Neural progenitor cell (in vitro differentiated cells): ENCODE measurements around the gene ADCY5. TPM values are rescaled to one million over a fixed set of nuclear protein-coding genes. Genes with fewer than 3 reads are reported as not detected.

Source experiments
- DNase-seq: peaks from one replicate; pipeline ENCODE4 v3.0.0-alpha.2; 2016; ENCODE audit warnings: low spot score
- H2AFZ ChIP-seq: fragments of 200-600 bp; sonication (generic); replicated peaks from 2 replicates; pipeline ENCODE4 v1.6.1; 2016; ENCODE audit warnings: antibody characterized with exemption
- H3F3A ChIP-seq: fragments of 200-600 bp; sonication (generic); 2 replicates; pipeline ENCODE4 v1.6.1; 2016; ENCODE audit warnings: antibody characterized with exemption, low read depth
- H3K27ac ChIP-seq: fragments of 200-600 bp; sonication (generic); 2 replicates; pipeline ENCODE4 v1.5.1; 2016; ENCODE audit warnings: mild to moderate bottlenecking
- H3K27me3 ChIP-seq: fragments of 200-600 bp; sonication (generic); 2 replicates; pipeline ENCODE4 v1.6.1; 2016; ENCODE audit warnings: mild to moderate bottlenecking, moderate library complexity
- H3K36me3 ChIP-seq: fragments of 200-600 bp; sonication (generic); 2 replicates; pipeline ENCODE4 v1.5.1; 2016
- H3K4me1 ChIP-seq: fragments of 200-600 bp; sonication (generic); 2 replicates; pipeline ENCODE4 v1.6.1; 2016; ENCODE audit warnings: mixed run types
- H3K4me2 ChIP-seq: fragments of 200-600 bp; sonication (generic); 2 replicates; pipeline ENCODE4 v1.6.1; 2016
- H3K4me3 ChIP-seq: fragments of 200-600 bp; sonication (generic); 2 replicates; pipeline ENCODE4 v1.5.1; 2016
- H3K79me2 ChIP-seq: fragments of 200-600 bp; sonication (generic); 2 replicates; pipeline ENCODE4 v1.6.1; 2016; ENCODE audit warnings: low read depth
- H3K9ac ChIP-seq: fragments of 200-600 bp; sonication (generic); 2 replicates; pipeline ENCODE4 v1.6.1; 2016
- H3K9me3 ChIP-seq: fragments of 200-600 bp; sonication (generic); 2 replicates; pipeline ENCODE4 v1.5.1; 2016; ENCODE audit warnings: low read depth
- H4K20me1 ChIP-seq: fragments of 200-600 bp; sonication (generic); 2 replicates; pipeline ENCODE4 v1.6.1; 2016; ENCODE audit warnings: low read depth
- H3K27ac Mint-ChIP-seq: 3 replicates; pipeline ENCODE4 v1.8.0; 2021; ENCODE audit warnings: mixed read lengths
- H3K27me3 Mint-ChIP-seq: 2 replicates; pipeline ENCODE4 v1.8.0; 2022; ENCODE audit warnings: low read depth, mild to moderate bottlenecking, inconsistent platforms, moderate library complexity, mixed read lengths; ENCODE audit not compliant: insufficient read depth
- H3K36me3 Mint-ChIP-seq: 3 replicates; pipeline ENCODE4 v1.8.0; 2021; ENCODE audit warnings: mixed read lengths
- H3K4me1 Mint-ChIP-seq: 3 replicates; pipeline ENCODE4 v1.8.0; 2021; ENCODE audit warnings: mixed read lengths
- H3K4me3 Mint-ChIP-seq: 3 replicates; pipeline ENCODE4 v1.8.0; 2021; ENCODE audit warnings: mild to moderate bottlenecking, moderate library complexity, mixed read lengths
- H3K9me3 Mint-ChIP-seq: 3 replicates; pipeline ENCODE4 v1.8.0; 2020; ENCODE audit warnings: mixed read lengths
- EZH2 ChIP-seq: fragments of 200-600 bp; sonication (generic); IDR thresholded peaks from 2 replicates; pipeline ENCODE4 v1.6.1; 2017; ENCODE audit warnings: antibody characterized with exemption, mild to moderate bottlenecking, moderate library complexity
- EZH2phosphoT487 ChIP-seq: fragments of 200-600 bp; sonication (generic); IDR thresholded peaks from 2 replicates; pipeline ENCODE4 v1.6.1; 2017; ENCODE audit warnings: antibody characterized with exemption
- total RNA-seq: library from RNA; depleted of rRNA; stranded (reverse); fragments of >200 nt; gene quantifications from 2 replicates; pipeline ENCODE4 v1.2.3, GENCODE V29; 2015; ENCODE audit warnings: low replicate concordance
- TF ChIP-seq, protein P1 (sequence below): fragments of 200-600 bp; sonication (generic); IDR thresholded peaks from 2 replicates; pipeline ENCODE4 v1.5.1; 2017; ENCODE audit warnings: antibody characterized with exemption, mild to moderate bottlenecking

ADCY5 gene
- total RNA-seq, 1 donor from 2014 or later = 1.6 TPM

- H3F3A ChIP-seq = no peaks in the 10 kb centered on the region
- H3K27ac Mint-ChIP-seq = peak overlapping the region; percentile 60
Observed at GRCh38 chr3:123329636-123330340, 119.1 kb downstream of the ADCY5 start.

GRCh38 chr3:123328851-123329635 is 119.8 kb downstream of the ADCY5 start:
- Histone ChIP-seq H3K36me3 (no peaks in the 10 kb centered on the region), H2AFZ (no peak overlapping the region), H3K4me3 (no peak overlapping the region), H3K27me3 (no peaks in the 10 kb centered on the region), H3K4me2 (no peak overlapping the region), H3K9me3 (no peaks in the 10 kb centered on the region), H3K9ac (no peak overlapping the region), H3K4me1 (peaks cover 8% of the 10 kb centered on the region), H3F3A (no peaks in the 10 kb centered on the region), H3K27ac (no peak overlapping the region), H4K20me1 (no peaks in the 10 kb centered on the region), H3K79me2 (no peaks in the 10 kb centered on the region)
- Mint-ChIP-seq H3K4me1 (no peaks in the 10 kb centered on the region), H3K36me3 (no peaks in the 10 kb centered on the region), H3K9me3 (no peaks in the 10 kb centered on the region), H3K27ac (no peak overlapping the region), H3K4me3 (no peak overlapping the region), H3K27me3 (peaks cover 3% of the 10 kb centered on the region)
- DNase-seq = peak; percentile 84
- TF ChIP-seq EZH2 (peak; percentile 31), EZH2phosphoT487 (no peak)
- TF ChIP-seq, protein P1, sequence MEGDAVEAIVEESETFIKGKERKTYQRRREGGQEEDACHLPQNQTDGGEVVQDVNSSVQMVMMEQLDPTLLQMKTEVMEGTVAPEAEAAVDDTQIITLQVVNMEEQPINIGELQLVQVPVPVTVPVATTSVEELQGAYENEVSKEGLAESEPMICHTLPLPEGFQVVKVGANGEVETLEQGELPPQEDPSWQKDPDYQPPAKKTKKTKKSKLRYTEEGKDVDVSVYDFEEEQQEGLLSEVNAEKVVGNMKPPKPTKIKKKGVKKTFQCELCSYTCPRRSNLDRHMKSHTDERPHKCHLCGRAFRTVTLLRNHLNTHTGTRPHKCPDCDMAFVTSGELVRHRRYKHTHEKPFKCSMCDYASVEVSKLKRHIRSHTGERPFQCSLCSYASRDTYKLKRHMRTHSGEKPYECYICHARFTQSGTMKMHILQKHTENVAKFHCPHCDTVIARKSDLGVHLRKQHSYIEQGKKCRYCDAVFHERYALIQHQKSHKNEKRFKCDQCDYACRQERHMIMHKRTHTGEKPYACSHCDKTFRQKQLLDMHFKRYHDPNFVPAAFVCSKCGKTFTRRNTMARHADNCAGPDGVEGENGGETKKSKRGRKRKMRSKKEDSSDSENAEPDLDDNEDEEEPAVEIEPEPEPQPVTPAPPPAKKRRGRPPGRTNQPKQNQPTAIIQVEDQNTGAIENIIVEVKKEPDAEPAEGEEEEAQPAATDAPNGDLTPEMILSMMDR = peak; percentile 96

More at GRCh38 chr3:123329636-123330340, 119.1 kb downstream of the ADCY5 start:
- no peak overlapping the region for H3K4me3 Mint-ChIP-seq
- Histone ChIP-seq H4K20me1 (no peaks in the 10 kb centered on the region), H3K27me3 (no peaks in the 10 kb centered on the region), H3K4me3 (no peak overlapping the region), H3K4me2 (no peak overlapping the region), H3K9me3 (no peaks in the 10 kb centered on the region), H3K27ac (no peak overlapping the region), H2AFZ (no peak overlapping the region), H3K9ac (no peak overlapping the region), H3K79me2 (no peaks in the 10 kb centered on the region), H3K4me1 (peaks cover 8% of the 10 kb centered on the region), H3K36me3 (no peaks in the 10 kb centered on the region)
- no peaks in the 10 kb centered on the region for H3K4me1 Mint-ChIP-seq
- H3K27me3 Mint-ChIP-seq = peaks cover 3% of the 10 kb centered on the region
- H3K36me3 Mint-ChIP-seq = no peaks in the 10 kb centered on the region
- TF ChIP-seq, protein P1 = no peak
- TF ChIP-seq EZH2phosphoT487 = no peak
- TF ChIP-seq EZH2 = no peak
- DNase-seq = no peak
- H3K9me3 Mint-ChIP-seq = no peaks in the 10 kb centered on the region

DNA sequence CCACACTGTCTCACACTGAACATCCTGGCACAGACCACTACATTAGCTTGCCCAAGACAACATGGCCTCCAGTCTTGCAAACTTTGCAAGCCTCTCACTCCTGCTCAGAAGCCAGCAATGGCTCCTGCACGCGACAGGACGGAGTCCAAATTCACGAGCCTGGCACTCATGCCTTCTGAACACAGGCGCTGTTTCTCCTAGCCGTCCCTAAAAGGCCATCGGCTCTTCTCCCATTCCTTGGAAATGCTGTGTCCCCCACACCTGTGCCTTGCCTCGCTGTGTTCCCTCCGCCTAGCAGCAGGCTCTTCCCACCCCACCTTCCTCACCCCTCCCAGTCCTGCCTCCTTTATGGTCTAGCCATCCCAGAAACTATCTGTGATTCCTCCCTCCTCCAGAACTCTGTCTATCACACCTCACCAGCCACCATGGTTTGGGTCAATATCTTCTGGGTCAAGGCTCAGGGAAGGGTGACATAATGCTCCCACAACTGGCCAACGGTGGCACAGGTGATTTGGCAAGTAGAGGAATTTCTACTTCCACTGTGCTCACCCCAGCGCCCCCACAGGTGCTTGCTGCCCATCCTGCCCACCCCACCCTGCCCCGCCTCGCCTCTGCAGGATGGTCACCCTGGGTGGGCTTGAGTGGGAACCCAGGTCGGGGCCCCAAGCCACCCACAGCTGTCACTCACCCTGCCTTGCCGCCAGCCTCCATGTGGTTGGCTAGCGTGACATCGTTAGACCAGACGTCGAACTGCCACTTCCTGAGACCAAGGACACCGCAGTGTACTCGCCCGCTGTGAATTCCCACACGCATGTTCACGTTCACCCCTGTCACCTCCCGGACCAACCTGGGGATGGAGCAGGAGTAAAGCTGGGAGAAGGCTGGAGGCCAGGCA is 120.7 kb downstream of the ADCY5 start:
- H3K4me1 Mint-ChIP-seq = no peaks in the 10 kb centered on the region
- H2AFZ ChIP-seq = no peak overlapping the region

More for the DNA sequence above, 120.7 kb downstream of the ADCY5 start:
- peaks cover 8% of the 10 kb centered on the region for H3K4me1 ChIP-seq
- H3K9ac ChIP-seq = no peak overlapping the region
- H3F3A ChIP-seq = no peaks in the 10 kb centered on the region
- no peaks in the 10 kb centered on the region for H3K79me2 ChIP-seq
- TF ChIP-seq, protein P1 = no peak
- TF ChIP-seq EZH2phosphoT487 (no peak), EZH2 (no peak)
- H3K27ac ChIP-seq = no peak overlapping the region
- peak overlapping the region; percentile 48 for H3K4me3 Mint-ChIP-seq
- H3K36me3 Mint-ChIP-seq = no peaks in the 10 kb centered on the region
- no peak overlapping the region for H3K27ac Mint-ChIP-seq
- no peaks in the 10 kb centered on the region for H3K36me3 ChIP-seq
- no peaks in the 10 kb centered on the region for H3K27me3 ChIP-seq
- no peak overlapping the region for H3K4me3 ChIP-seq
- no peaks in the 10 kb centered on the region for H4K20me1 ChIP-seq
- H3K4me2 ChIP-seq = no peak overlapping the region
- H3K9me3 ChIP-seq = no peaks in the 10 kb centered on the region
- DNase-seq = no peak
- H3K27me3 Mint-ChIP-seq = peaks cover 3% of the 10 kb centered on the region
- no peaks in the 10 kb centered on the region for H3K9me3 Mint-ChIP-seq
